ENCODE results near the gene ITGBL1. TPM values are rescaled to one million over a fixed set of nuclear protein-coding genes. Genes with fewer than 3 reads are reported as not detected.
A peak's percentile ranks its signal among the peaks of the same experiment; 100 is the strongest.

The ITGBL1 gene
- not detected for polyA plus RNA-seq (2012; ENCODE audit: missing spikeins)

- TF ChIP-seq POLR2AphosphoS5 (IDR thresholded peaks at IDR 0.05; ENCODE audit: low read depth, low read length) (no peak), POLR2A (IDR thresholded peaks at IDR 0.05; ENCODE audit: low read depth, low read length) (no peak), TAF1 (IDR thresholded peaks at IDR 0.05; ENCODE audit: borderline replicate concordance, low read depth, low read length) (no peak)
- FAIRE-seq (no peak), DNase-seq (ENCODE audit: insufficient read length) (peak; percentile 2)
Observed at GRCh38 chr13:101452519-101453485, at the start of gene ITGBL1. ITGBL1 (plus strand) TSS chr13:101452675; CDS start chr13:101452834, 159 bp downstream.

GRCh38 chr13:101406791-101407190 lies 45.7 kb upstream of the ITGBL1 start:
- TF ChIP-seq POLR2AphosphoS5 (IDR thresholded peaks at IDR 0.05; ENCODE audit: low read depth, low read length) (no peak), POLR2A (IDR thresholded peaks at IDR 0.05; ENCODE audit: low read depth, low read length) (no peak), TAF1 (IDR thresholded peaks at IDR 0.05; ENCODE audit: borderline replicate concordance, low read depth, low read length) (no peak)
- FAIRE-seq, result no peak
- no peak for DNase-seq (ENCODE audit: insufficient read length)

GRCh38 chr13:101408154-101408553 lies 44.3 kb upstream of the ITGBL1 start:
- no peak for DNase-seq (ENCODE audit: insufficient read length)
- no peak for TF ChIP-seq POLR2A (IDR thresholded peaks at IDR 0.05; ENCODE audit: low read depth, low read length)
- no peak for TF ChIP-seq POLR2AphosphoS5 (IDR thresholded peaks at IDR 0.05; ENCODE audit: low read depth, low read length)
- no peak for TF ChIP-seq TAF1 (IDR thresholded peaks at IDR 0.05; ENCODE audit: borderline replicate concordance, low read depth, low read length)
- FAIRE-seq, result no peak

GRCh38 chr13:101408992-101409656 lies 43.4 kb upstream of the ITGBL1 start:
- DNase-seq (ENCODE audit: insufficient read length) (no peak), FAIRE-seq (no peak)
- TF ChIP-seq POLR2A (IDR thresholded peaks at IDR 0.05; ENCODE audit: low read depth, low read length), result no peak
- no peak for TF ChIP-seq POLR2AphosphoS5 (IDR thresholded peaks at IDR 0.05; ENCODE audit: low read depth, low read length)
- TF ChIP-seq TAF1 (IDR thresholded peaks at IDR 0.05; ENCODE audit: borderline replicate concordance, low read depth, low read length), result no peak

- no peak for TF ChIP-seq POLR2AphosphoS5 (IDR thresholded peaks at IDR 0.05; ENCODE audit: low read depth, low read length)
- TF ChIP-seq POLR2A (IDR thresholded peaks at IDR 0.05; ENCODE audit: low read depth, low read length), result no peak
- no peak for TF ChIP-seq TAF1 (IDR thresholded peaks at IDR 0.05; ENCODE audit: borderline replicate concordance, low read depth, low read length)
- FAIRE-seq, result no peak
- DNase-seq (ENCODE audit: insufficient read length), result no peak
Observed at GRCh38 chr13:101412076-101412475, 40.4 kb upstream of the ITGBL1 start.

- DNase-seq (ENCODE audit: insufficient read length) (no peak), FAIRE-seq (no peak)
- TF ChIP-seq POLR2A (IDR thresholded peaks at IDR 0.05; ENCODE audit: low read depth, low read length), result no peak
- TF ChIP-seq POLR2AphosphoS5 (IDR thresholded peaks at IDR 0.05; ENCODE audit: low read depth, low read length), result no peak
- no peak for TF ChIP-seq TAF1 (IDR thresholded peaks at IDR 0.05; ENCODE audit: borderline replicate concordance, low read depth, low read length)
Observed at GRCh38 chr13:101415358-101416174, 36.9 kb upstream of the ITGBL1 start.

GRCh38 chr13:101416181-101417042 lies 36.1 kb upstream of the ITGBL1 start, which contains the start of gene NALCN:
NALCN (minus strand) TSS chr13:101416508; CDS start chr13:101399126, 17,382 bp downstream.
- DNase-seq (ENCODE audit: insufficient read length), result no peak
- TF ChIP-seq TAF1 (IDR thresholded peaks at IDR 0.05; ENCODE audit: borderline replicate concordance, low read depth, low read length) (no peak), POLR2A (IDR thresholded peaks at IDR 0.05; ENCODE audit: low read depth, low read length) (no peak), POLR2AphosphoS5 (IDR thresholded peaks at IDR 0.05; ENCODE audit: low read depth, low read length) (no peak)
- FAIRE-seq, result no peak

- DNase-seq (ENCODE audit: insufficient read length) (no peak), FAIRE-seq (no peak)
- TF ChIP-seq TAF1 (IDR thresholded peaks at IDR 0.05; ENCODE audit: borderline replicate concordance, low read depth, low read length) (no peak), POLR2A (IDR thresholded peaks at IDR 0.05; ENCODE audit: low read depth, low read length) (no peak), POLR2AphosphoS5 (IDR thresholded peaks at IDR 0.05; ENCODE audit: low read depth, low read length) (no peak)
Observed at GRCh38 chr13:101417043-101417406, 35.5 kb upstream of the ITGBL1 start.

GRCh38 chr13:101417501-101417900 lies 35.0 kb upstream of the ITGBL1 start:
- no peak for FAIRE-seq
- DNase-seq (ENCODE audit: insufficient read length), result no peak
- TF ChIP-seq TAF1 (IDR thresholded peaks at IDR 0.05; ENCODE audit: borderline replicate concordance, low read depth, low read length), result no peak
- no peak for TF ChIP-seq POLR2AphosphoS5 (IDR thresholded peaks at IDR 0.05; ENCODE audit: low read depth, low read length)
- TF ChIP-seq POLR2A (IDR thresholded peaks at IDR 0.05; ENCODE audit: low read depth, low read length), result no peak

GRCh38 chr13:101423872-101424271 lies 28.6 kb upstream of the ITGBL1 start:
- no peak for DNase-seq (ENCODE audit: insufficient read length)
- no peak for FAIRE-seq

More at GRCh38 chr13:101423872-101424271, 28.6 kb upstream of the ITGBL1 start:
- TF ChIP-seq TAF1 (IDR thresholded peaks at IDR 0.05; ENCODE audit: borderline replicate concordance, low read depth, low read length), result no peak
- TF ChIP-seq POLR2AphosphoS5 (IDR thresholded peaks at IDR 0.05; ENCODE audit: low read depth, low read length), result no peak
- no peak for TF ChIP-seq POLR2A (IDR thresholded peaks at IDR 0.05; ENCODE audit: low read depth, low read length)
